ENCODE data around the gene DRAP1. TPM values are rescaled to one million over a fixed set of nuclear protein-coding genes. Genes with fewer than 3 reads are reported as not detected.
A peak's percentile ranks its signal among the peaks of the same experiment; 100 is the strongest.

Gene DRAP1
- total and polyA plus RNA-seq, 2 donors = 36.7 to 111 TPM

- DNase-seq (ENCODE audit: extremely low spot score) = no peak
- Histone ChIP-seq H3K4me3 (ENCODE audit: low read depth, low read length) (peak overlapping the region; percentile 97), H3K4me1 (ENCODE audit: insufficient read depth) (peaks cover 2% of the 10 kb centered on the region), H3K27ac (ENCODE audit: low read depth) (no peak overlapping the region), H3K36me3 (ENCODE audit: insufficient read depth) (peaks cover 7% of the 10 kb centered on the region)
- 4% methylated on average over 13 of the region's 13 CpGs for WGBS
Measured at GRCh38 chr11:65962141-65962564, 42.9 kb downstream of the DRAP1 start.

GRCh38 chr11:65964906-65965305 lies 45.7 kb downstream of the DRAP1 start:
- Histone ChIP-seq H3K36me3 (ENCODE audit: insufficient read depth) (peaks cover 9% of the 10 kb centered on the region), H3K27ac (ENCODE audit: low read depth) (no peak overlapping the region), H3K4me3 (ENCODE audit: low read depth, low read length) (no peak overlapping the region), H3K4me1 (ENCODE audit: insufficient read depth) (peaks cover 2% of the 10 kb centered on the region)
- DNase-seq (ENCODE audit: extremely low spot score) = no peak
- WGBS = 75% methylated on average over 10 of the region's 10 CpGs

- Histone ChIP-seq H3K36me3 (ENCODE audit: insufficient read depth) (peaks cover 9% of the 10 kb centered on the region), H3K4me3 (ENCODE audit: low read depth, low read length) (no peak overlapping the region), H3K4me1 (ENCODE audit: insufficient read depth) (peaks cover 2% of the 10 kb centered on the region), H3K27ac (ENCODE audit: low read depth) (no peak overlapping the region)
- no peak for DNase-seq (ENCODE audit: extremely low spot score)
- WGBS = 93% methylated on average over 36 of the region's 36 CpGs
Measured at GRCh38 chr11:65965986-65966762, 46.9 kb downstream of the DRAP1 start.

GRCh38 chr11:65967329-65967934 lies 48.2 kb downstream of the DRAP1 start:
- DNase-seq (ENCODE audit: extremely low spot score) = no peak
- 92% methylated on average over 30 of the region's 30 CpGs for WGBS
- peaks cover 9% of the 10 kb centered on the region for H3K36me3 ChIP-seq (ENCODE audit: insufficient read depth)
- peaks cover 2% of the 10 kb centered on the region for H3K4me1 ChIP-seq (ENCODE audit: insufficient read depth)
- no peak overlapping the region for H3K4me3 ChIP-seq (ENCODE audit: low read depth, low read length)
- H3K27ac ChIP-seq (ENCODE audit: low read depth) = no peak overlapping the region

GRCh38 chr11:65968600-65969482 lies 49.6 kb downstream of the DRAP1 start:
- Histone ChIP-seq H3K4me3 (ENCODE audit: low read depth, low read length) (no peak overlapping the region), H3K36me3 (ENCODE audit: insufficient read depth) (peaks cover 9% of the 10 kb centered on the region), H3K4me1 (ENCODE audit: insufficient read depth) (no peaks in the 10 kb centered on the region), H3K27ac (ENCODE audit: low read depth) (no peak overlapping the region)
- no peak for DNase-seq (ENCODE audit: extremely low spot score)
- 85% methylated on average over 15 of the region's 15 CpGs for whole genome bisulfite sequencing

Other genes with a start within 250 kb of the DRAP1 start
- gene KAT5, start 207.2 kb upstream of the DRAP1 start, total RNA-seq = 28.4 TPM
- 95.6 TPM for gene KAT5, start 207.2 kb upstream of the DRAP1 start, polyA plus RNA-seq
- gene RNASEH2C, start 198.6 kb upstream of the DRAP1 start, total RNA-seq = 11.9 TPM
- gene RNASEH2C, start 198.6 kb upstream of the DRAP1 start, polyA plus RNA-seq = 102 TPM
- 3.0 TPM for gene AP5B1, start 138.4 kb upstream of the DRAP1 start, total RNA-seq
- gene AP5B1, start 138.4 kb upstream of the DRAP1 start, polyA plus RNA-seq = 14.7 TPM
- 4.7 TPM for gene OVOL1, start 132.4 kb upstream of the DRAP1 start, total RNA-seq
- 5.1 TPM for gene OVOL1, start 132.4 kb upstream of the DRAP1 start, polyA plus RNA-seq
- 0.85 TPM for gene SNX32, start 85.5 kb upstream of the DRAP1 start, total RNA-seq
- gene SNX32, start 85.5 kb upstream of the DRAP1 start, polyA plus RNA-seq = 2.0 TPM
- gene CFL1, start 61.2 kb upstream of the DRAP1 start, total RNA-seq = 231 TPM
- gene CFL1, start 61.2 kb upstream of the DRAP1 start, polyA plus RNA-seq = 728 TPM
- gene MUS81, start 59.0 kb upstream of the DRAP1 start, total RNA-seq = 38.2 TPM
- 65.4 TPM for gene MUS81, start 59.0 kb upstream of the DRAP1 start, polyA plus RNA-seq
- 43.3 TPM for gene EFEMP2, start 46.6 kb upstream of the DRAP1 start, total RNA-seq
- gene EFEMP2, start 46.6 kb upstream of the DRAP1 start, polyA plus RNA-seq = 120 TPM
- 2.7 TPM for gene CTSW, start 39.6 kb upstream of the DRAP1 start, total RNA-seq
- gene CTSW, start 39.6 kb upstream of the DRAP1 start, polyA plus RNA-seq = 0.98 TPM
- 60.7 TPM for gene FIBP, start 31.0 kb upstream of the DRAP1 start, total RNA-seq
- gene FIBP, start 31.0 kb upstream of the DRAP1 start, polyA plus RNA-seq = 64.0 TPM
- 6.9 TPM for gene CCDC85B, start 28.8 kb upstream of the DRAP1 start, total RNA-seq
- gene CCDC85B, start 28.8 kb upstream of the DRAP1 start, polyA plus RNA-seq = 84.1 TPM
- not detected for gene FOSL1, start 19.0 kb upstream of the DRAP1 start, total RNA-seq
- gene FOSL1, start 19.0 kb upstream of the DRAP1 start, polyA plus RNA-seq = 7.5 TPM
- gene C11orf68, start 364 bp upstream of the DRAP1 start, total RNA-seq = 11.8 TPM
- 65.9 TPM for gene C11orf68, start 364 bp upstream of the DRAP1 start, polyA plus RNA-seq
- gene TSGA10IP, start 26.1 kb downstream of the DRAP1 start, total RNA-seq = not detected
- 0.09 TPM for gene TSGA10IP, start 26.1 kb downstream of the DRAP1 start, polyA plus RNA-seq
- gene SART1, start 42.3 kb downstream of the DRAP1 start, total RNA-seq = 18.9 TPM
- gene SART1, start 42.3 kb downstream of the DRAP1 start, polyA plus RNA-seq = 47.2 TPM
- 15.6 TPM for gene EIF1AD, start 82.7 kb downstream of the DRAP1 start, total RNA-seq
- 26.3 TPM for gene EIF1AD, start 82.7 kb downstream of the DRAP1 start, polyA plus RNA-seq
- 8.6 TPM for gene BANF1, start 83.1 kb downstream of the DRAP1 start, total RNA-seq
- gene BANF1, start 83.1 kb downstream of the DRAP1 start, polyA plus RNA-seq = 181 TPM
- 0.58 TPM for gene CST6, start 92.6 kb downstream of the DRAP1 start, total RNA-seq
- 0.37 TPM for gene CST6, start 92.6 kb downstream of the DRAP1 start, polyA plus RNA-seq
- gene CATSPER1, start 107.1 kb downstream of the DRAP1 start, total RNA-seq = not detected
- gene CATSPER1, start 107.1 kb downstream of the DRAP1 start, polyA plus RNA-seq = 0.35 TPM
- 0.42 TPM for gene GAL3ST3, start 129.7 kb downstream of the DRAP1 start, total RNA-seq
- not detected for gene GAL3ST3, start 129.7 kb downstream of the DRAP1 start, polyA plus RNA-seq
- 77.2 TPM for gene SF3B2, start 132.9 kb downstream of the DRAP1 start, total RNA-seq
- 142 TPM for gene SF3B2, start 132.9 kb downstream of the DRAP1 start, polyA plus RNA-seq
- gene PACS1, start 150.8 kb downstream of the DRAP1 start, total RNA-seq = 42.3 TPM
- gene PACS1, start 150.8 kb downstream of the DRAP1 start, polyA plus RNA-seq = 41.3 TPM

Measured in urinary bladder (tissue), 4 donors.